NCI-H2081 treated with DMSO at 0.1 percent for 48 hours (cell line): ENCODE results near the gene TXNDC2.

Source experiments
- DNase-seq: peaks from one replicate; lab custom pipeline; 2025; lab: John Stamatoyannopoulos, UW

Gene TXNDC2

GRCh38 chr18:9860682-9861081 is 25.1 kb upstream of the TXNDC2 start:
- DNase-seq = no peak

- no peak for DNase-seq
These were observed 24.6 kb upstream of the TXNDC2 start for GRCh38 chr18:9861157-9861556.

DNA sequence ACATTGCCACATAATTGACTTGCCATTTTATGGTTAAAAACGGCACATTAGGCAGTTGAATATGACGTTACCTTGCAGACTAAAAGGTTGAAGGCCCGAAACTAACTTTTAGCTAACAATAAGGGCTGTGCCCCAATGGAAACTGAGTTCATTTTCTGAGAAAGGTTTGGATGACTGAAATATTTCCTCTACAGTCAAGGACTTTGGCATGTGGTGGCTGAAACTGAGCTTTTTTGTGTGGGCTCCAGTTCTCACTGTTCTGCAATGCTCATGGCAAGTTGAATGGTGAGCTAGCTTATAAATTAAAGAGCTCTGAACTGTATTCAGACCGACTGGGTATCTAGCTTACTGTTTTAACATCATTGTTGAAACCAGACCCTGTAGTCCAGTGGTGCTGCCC is 23.8 kb upstream of the TXNDC2 start:
- DNase-seq = no peak

- no peak for DNase-seq
These were observed 23.1 kb upstream of the TXNDC2 start for GRCh38 chr18:9862686-9863085.

GRCh38 chr18:9863282-9863681 is 22.5 kb upstream of the TXNDC2 start:
- no peak for DNase-seq

DNA sequence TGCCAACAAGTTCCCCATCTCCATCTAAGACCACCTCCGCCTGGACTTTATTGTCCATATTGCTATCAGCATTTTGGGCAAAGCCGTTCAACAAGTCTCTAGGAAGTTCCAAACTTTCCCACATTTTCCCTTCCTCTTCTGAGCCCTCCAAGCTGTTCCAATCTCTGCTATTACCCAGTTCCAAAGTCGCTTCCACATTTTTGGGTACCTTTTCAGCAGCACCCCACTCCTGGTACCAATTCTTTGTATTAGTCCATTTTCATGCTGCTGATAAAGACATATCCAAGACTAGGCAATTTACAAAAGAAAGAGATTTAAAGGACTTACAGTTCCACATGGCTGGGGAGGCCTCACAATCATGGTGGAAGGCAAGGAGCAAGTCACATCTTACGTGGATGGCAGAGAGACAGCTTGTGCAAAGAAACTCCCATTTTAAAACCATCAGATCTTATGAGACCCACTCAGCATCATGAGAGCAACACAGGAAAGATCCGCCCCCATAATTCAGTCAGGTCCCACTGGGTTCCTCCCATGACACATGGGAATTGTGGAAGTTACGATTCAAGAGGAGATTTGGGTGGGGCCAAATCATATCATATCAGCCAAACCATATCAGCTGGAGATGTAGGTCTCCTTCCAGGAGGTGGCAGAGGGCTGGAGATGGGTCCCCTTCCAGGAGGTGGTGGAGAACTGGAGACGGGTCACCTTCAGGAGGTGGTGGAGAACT is 19.8 kb upstream of the TXNDC2 start:
- no peak for DNase-seq

GRCh38 chr18:9866627-9867026 is 19.1 kb upstream of the TXNDC2 start:
- DNase-seq = no peak

DNA sequence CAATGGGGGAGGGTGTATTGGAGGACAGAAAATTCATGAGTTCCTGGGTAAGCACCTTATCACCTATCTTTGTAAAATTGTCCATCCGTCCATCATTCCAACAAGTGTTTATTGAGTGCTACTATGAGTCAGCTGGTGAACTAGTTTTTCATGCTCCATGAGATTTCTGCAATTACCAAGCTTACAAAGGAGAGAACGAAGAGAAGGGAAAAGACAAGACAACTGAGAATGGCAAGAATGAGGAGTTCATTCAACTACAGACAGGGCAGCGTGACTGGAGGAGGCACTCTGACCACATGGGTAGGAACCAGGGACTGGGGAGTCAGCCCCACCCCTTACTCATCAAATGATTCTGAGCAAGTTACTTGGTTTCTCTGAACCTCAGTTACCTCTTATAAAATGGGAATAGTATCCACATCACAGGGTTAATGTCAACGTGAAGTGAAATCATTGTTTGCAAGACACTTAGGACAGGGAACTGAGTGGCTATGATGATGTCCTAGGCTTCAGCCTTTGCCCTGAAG is 18.6 kb upstream of the TXNDC2 start:
- DNase-seq = no peak

GRCh38 chr18:9868857-9869714 is 16.7 kb upstream of the TXNDC2 start:
- no peak for DNase-seq

GRCh38 chr18:9869715-9870430 is 15.9 kb upstream of the TXNDC2 start:
- DNase-seq = no peak

DNA sequence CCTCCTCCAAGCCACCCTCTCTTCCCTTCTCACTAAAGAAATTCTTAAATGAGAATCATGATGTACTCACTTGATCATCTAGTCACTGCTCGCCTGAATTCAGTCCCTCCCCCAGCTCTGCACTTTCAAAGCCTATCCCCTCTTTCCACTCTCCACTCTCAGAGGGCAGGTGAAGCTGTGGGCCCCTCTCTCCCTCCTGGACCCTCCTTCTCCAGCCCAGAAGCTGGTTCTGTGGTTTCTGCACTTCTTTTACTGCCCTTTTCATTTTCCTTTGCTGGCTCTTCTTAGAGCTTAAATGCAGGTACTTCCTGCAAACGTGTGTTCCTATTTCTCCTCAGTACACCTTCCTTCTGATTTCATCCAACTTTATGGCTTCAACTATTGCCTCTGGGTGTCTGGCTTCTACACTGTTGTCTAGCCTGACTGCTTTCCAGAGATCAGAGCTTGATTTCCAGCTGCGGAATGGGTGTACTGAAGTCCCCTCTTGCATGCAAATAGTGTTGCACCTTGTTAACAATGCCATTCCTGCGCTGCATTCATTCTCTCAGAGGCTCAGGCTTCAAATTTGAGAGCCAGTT is 15.3 kb upstream of the TXNDC2 start:
- no peak for DNase-seq

DNA sequence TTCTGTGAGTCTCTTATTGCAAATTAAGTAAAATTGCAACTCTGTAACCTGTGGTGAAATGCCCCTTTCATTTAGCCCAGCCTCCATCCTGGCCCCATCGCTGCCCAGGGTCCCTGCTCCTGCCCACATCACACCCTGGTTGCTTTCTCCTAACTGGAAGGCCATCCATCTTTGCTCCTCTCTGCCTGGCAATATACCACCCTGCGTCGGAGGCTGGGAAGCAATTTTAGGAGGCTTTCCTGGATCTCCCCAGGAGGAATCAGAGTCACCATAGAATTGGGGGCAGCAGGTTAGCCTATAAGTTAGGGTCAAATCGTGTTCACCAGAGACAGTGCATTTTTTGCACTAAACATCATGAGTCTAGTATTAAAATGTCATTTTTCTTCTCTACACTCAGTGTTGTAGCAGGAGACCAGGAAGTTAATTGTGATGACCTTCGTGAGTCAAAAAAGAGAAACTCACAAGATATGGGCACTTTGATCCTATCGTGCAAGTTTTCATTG is 14.5 kb upstream of the TXNDC2 start:
- DNase-seq = no peak

GRCh38 chr18:9872823-9873222 is 12.9 kb upstream of the TXNDC2 start:
- no peak for DNase-seq

DNA sequence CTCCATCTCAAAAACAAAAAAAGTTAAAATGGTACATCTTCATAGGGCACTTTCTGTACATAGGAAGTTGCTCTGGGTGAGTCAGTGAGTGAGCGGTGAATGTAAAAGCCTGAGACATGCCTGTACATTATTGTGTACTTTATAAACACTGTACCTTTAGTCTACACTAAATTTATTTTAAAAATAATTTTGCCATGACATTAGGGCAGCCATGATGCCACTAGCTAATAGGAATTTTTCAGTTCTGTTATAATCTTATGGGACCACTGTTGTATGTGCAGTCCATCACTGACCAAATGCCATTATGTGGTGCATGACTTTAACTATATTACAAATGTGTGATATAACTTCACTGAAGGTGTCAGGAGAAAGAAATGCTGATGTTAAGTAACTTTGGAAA is 11.0 kb upstream of the TXNDC2 start:
- no peak for DNase-seq

DNA sequence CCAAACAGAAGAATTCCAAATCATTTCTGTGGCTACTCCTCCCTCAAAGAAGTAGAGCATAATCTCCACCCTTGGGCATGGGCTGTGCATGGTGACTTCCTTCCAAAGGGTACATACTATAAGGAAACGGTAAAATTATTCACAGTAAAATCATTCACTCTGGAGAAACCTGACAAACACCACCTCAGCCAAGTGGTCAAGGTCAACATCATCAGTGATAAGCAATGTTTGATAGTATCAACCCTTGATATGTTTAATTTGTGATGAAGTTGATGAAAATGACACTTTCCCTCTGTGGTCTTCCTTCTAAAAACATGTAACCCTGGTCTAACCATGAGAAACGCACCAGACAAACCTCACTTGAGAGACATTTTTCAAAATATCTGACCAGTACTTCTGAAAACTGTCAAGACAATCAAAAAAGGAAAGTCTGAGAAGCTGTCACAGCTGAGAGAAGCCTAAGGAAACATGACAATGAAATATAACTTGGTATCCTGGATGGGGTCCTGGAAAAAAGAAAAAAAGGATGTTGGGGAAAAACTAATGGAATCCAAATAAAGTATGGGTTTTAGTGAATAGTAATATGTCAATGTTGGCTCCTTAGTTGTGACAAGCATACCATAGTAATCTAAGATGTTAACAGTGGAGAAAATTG is 9.4 kb upstream of the TXNDC2 start:
- no peak for DNase-seq

DNA sequence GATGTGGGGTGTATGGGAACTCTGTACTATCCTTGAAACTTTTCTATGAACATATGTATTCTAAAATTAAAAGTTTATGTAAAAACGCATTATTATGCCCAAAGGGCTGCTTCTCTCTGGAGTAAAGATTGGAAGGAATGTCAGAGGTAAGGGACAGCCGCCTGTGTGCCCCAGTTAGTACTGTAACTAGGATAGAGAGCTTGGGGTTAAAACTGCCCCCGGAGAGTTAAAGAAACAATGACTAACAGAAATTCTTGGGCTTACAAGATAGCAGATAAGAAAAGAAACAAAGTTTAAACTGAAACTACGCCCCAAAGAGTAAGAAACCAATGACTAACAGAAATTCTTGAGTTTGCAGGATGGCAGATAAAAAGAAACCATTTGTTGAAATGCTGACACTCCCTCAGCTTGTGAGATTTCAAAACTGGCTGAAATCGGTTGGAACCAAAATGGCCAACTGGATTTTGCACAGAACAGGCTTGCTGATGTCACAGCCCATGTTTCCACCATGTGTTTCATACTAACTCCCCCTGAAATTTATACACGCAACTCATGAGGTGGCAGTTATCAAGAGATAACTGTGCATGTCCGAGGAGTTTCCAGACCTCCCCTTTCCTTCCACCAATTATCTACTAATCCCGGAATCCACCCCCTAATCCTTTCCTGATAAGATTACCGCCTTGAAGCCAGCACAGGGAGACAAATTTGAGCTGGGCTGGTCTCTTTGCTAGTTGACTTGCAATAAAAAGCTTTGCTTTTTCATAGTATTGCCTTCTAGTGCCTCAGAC is 8.7 kb upstream of the TXNDC2 start:
- no peak for DNase-seq

DNA sequence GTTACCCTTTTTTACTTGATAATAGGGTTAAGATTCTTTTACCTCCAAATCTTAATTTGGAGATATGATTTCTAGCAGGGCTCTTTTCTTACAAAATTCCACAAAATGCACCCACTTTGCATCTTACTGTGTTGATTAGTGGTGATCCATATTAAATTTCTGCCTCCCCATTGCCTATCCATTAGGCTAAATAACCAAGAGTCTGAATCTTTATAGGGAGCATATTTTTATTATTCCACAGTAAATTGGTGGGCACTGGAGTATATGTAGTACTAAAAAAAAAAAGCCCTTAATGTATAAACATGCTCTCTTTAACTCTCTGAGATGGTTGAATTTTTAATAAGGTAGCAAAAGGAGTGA is 8.1 kb upstream of the TXNDC2 start:
- DNase-seq = no peak

DNA sequence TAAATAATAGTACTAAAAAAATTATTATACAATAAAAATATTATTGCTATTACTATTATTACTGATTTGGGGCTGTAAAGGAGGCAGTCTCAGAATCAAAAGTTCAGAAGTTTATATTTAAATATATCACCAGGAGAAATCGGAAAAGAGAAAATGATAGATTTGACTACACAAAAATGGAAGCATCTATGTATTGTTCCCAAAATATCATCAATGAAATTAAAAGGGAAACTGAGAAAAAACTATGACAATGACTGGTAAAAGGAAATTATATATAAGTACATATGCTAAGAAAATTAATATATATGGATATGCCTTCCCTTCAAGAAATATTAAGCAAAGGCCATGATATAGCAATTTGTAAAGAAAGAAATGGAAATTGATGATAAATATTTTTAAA is 7.7 kb upstream of the TXNDC2 start:
- no peak for DNase-seq

- no peak for DNase-seq
These were observed 7.0 kb upstream of the TXNDC2 start for GRCh38 chr18:9878783-9879242.

DNA sequence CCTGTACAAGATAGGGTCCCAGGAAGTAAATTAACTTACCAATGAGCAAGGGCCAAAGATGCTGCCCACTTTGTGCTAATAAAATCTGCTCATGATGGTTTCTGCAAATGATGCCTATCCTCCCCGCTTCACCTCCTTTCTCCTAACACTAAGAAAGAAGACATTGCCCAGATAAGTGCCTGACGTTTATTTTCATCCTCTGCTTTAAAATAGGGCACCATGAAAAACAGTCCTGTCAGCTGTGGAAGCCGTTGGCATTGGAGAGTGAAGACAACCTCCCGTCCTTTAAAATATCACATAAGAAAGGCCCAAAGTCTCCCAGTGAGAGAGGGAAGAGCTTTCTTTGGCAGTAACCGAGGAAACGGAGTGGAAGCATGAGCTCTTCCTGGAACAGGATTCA is 1.7 kb upstream of the TXNDC2 start:
- DNase-seq = no peak
